Neutrophil (primary cell): ENCODE results near the gene MED12L.

Experiments
- H3K27ac ChIP-seq: fragments of 200-600 bp; sonication (generic); 2 replicates; pipeline ENCODE4 v1.5.1; 2016; ENCODE audit warnings: mild to moderate bottlenecking, moderate library complexity
- H3K27me3 ChIP-seq: fragments of 200-600 bp; sonication (generic); 2 replicates; pipeline ENCODE4 v1.6.0; 2016; ENCODE audit warnings: mild to moderate bottlenecking
- H3K36me3 ChIP-seq: fragments of 200-600 bp; sonication (generic); 2 replicates; pipeline ENCODE4 v1.5.1; 2017
- H3K4me1 ChIP-seq, 2 experiments: fragments of 200-600 bp in 1 of 2; sonication (generic) in 1 of 2; 1 replicate in 1 of 2; 2 replicates in 1 of 2; pipeline versions ENCODE4 v1.5.1 to v1.6.1; 2013 to 2016; ENCODE audit warnings: low read depth in 1 of 2, low read length in 1 of 2, mild to moderate bottlenecking in 1 of 2, moderate library complexity in 1 of 2; ENCODE audit not compliant: control insufficient read depth in 1 of 2, insufficient read depth in 1 of 2
- H3K4me3 ChIP-seq, 2 experiments: fragments of 200-600 bp in 1 of 2; sonication (generic) in 1 of 2; 1 replicate in 1 of 2; 2 replicates in 1 of 2; pipeline ENCODE4 v1.5.1; 2013 to 2016; ENCODE audit warnings: low read depth in 1 of 2, low read length in 1 of 2, mild to moderate bottlenecking in 1 of 2, moderate library complexity in 1 of 2
- H3K9me3 ChIP-seq: fragments of 200-600 bp; sonication (generic); 2 replicates; pipeline ENCODE4 v1.5.1; 2016
- TF ChIP-seq, protein P1 (sequence below): fragments of 200-600 bp; sonication (generic); IDR thresholded peaks from 2 replicates; pipeline ENCODE4 v1.5.1; 2016; ENCODE audit warnings: antibody characterized with exemption

MED12L gene

GRCh38 chr3:151305060-151305774 lies 219.8 kb downstream of the MED12L start:
- Histone ChIP-seq H3K27me3 (no peaks in the 10 kb centered on the region), H3K4me3 (no peak overlapping the region), H3K36me3 (no peaks in the 10 kb centered on the region), H3K27ac (no peak overlapping the region), H3K4me1 (no peaks in the 10 kb centered on the region), H3K9me3 (no peaks in the 10 kb centered on the region)
- TF ChIP-seq, protein P1, sequence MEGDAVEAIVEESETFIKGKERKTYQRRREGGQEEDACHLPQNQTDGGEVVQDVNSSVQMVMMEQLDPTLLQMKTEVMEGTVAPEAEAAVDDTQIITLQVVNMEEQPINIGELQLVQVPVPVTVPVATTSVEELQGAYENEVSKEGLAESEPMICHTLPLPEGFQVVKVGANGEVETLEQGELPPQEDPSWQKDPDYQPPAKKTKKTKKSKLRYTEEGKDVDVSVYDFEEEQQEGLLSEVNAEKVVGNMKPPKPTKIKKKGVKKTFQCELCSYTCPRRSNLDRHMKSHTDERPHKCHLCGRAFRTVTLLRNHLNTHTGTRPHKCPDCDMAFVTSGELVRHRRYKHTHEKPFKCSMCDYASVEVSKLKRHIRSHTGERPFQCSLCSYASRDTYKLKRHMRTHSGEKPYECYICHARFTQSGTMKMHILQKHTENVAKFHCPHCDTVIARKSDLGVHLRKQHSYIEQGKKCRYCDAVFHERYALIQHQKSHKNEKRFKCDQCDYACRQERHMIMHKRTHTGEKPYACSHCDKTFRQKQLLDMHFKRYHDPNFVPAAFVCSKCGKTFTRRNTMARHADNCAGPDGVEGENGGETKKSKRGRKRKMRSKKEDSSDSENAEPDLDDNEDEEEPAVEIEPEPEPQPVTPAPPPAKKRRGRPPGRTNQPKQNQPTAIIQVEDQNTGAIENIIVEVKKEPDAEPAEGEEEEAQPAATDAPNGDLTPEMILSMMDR: no peak

- TF ChIP-seq, protein P1: no peak
- no peaks in the 10 kb centered on the region for H3K36me3 ChIP-seq
- no peaks in the 10 kb centered on the region for H3K27me3 ChIP-seq
- H3K4me3 ChIP-seq: no peak overlapping the region
- no peak overlapping the region for H3K27ac ChIP-seq
- no peaks in the 10 kb centered on the region for H3K9me3 ChIP-seq
- H3K4me1 ChIP-seq: no peaks in the 10 kb centered on the region
Measured at GRCh38 chr3:151305775-151306151, 220.3 kb downstream of the MED12L start.

DNA sequence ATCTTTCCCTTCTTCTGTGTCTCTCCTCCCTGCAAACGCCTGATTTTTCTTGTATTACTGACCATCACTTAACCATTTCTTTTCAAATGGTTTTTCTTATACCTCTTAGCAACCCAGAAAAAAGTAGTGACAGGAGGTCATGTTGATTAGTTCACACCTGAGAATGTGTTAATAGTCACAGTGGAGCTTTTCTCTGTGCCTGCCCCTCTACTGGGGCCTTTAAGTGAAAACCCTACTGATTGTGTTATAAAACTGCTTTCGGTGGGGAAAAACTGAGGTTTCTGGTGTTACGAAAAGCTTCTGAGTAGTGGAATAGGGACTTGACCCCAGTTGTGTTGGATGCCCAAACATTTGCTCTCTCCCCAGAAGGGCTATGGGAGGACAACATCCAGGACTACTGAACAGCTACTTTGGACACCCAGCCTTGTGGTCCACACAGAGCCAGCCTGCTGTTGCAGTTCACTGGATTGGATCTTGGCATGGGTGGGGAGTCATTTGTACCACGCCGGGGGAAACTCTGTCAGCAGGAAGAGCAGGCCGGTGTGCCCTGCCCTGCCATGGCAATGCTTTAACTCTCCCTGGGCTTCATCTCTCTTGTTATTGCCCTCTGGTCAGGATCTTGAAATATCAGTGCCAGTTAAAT lies 220.8 kb downstream of the MED12L start:
- H3K4me3 ChIP-seq: no peak overlapping the region
- no peaks in the 10 kb centered on the region for H3K4me1 ChIP-seq
- no peaks in the 10 kb centered on the region for H3K27me3 ChIP-seq
- no peaks in the 10 kb centered on the region for H3K36me3 ChIP-seq
- H3K27ac ChIP-seq: no peak overlapping the region
- no peaks in the 10 kb centered on the region for H3K9me3 ChIP-seq
- TF ChIP-seq, protein P1: no peak

DNA sequence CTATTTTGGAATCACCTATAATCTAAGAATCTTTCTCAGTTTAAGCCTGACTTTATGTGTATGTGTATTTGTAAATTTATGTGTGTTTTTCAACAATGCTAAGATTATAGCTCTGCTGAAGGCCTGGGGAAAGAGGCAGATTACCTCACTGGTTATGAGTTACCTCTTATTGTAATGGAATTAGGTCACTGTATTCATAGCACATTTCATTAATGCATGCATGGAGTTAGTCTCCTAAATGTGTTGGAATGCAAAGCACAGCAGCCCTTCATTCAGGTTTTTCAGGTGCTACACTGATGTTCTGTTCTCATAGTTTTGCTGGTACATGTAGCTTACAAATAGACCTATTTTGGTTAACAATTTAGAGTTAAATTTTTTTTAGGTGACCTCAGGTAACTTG lies 221.7 kb downstream of the MED12L start:
- no peak overlapping the region for H3K4me3 ChIP-seq
- H3K36me3 ChIP-seq: no peaks in the 10 kb centered on the region
- no peak overlapping the region for H3K27ac ChIP-seq
- no peaks in the 10 kb centered on the region for H3K9me3 ChIP-seq
- H3K27me3 ChIP-seq: no peaks in the 10 kb centered on the region
- TF ChIP-seq, protein P1: no peak
- no peaks in the 10 kb centered on the region for H3K4me1 ChIP-seq

- TF ChIP-seq, protein P1: no peak
- Histone ChIP-seq H3K9me3 (no peaks in the 10 kb centered on the region), H3K36me3 (no peaks in the 10 kb centered on the region), H3K27me3 (no peaks in the 10 kb centered on the region), H3K4me1 (no peaks in the 10 kb centered on the region), H3K27ac (no peak overlapping the region), H3K4me3 (no peak overlapping the region)
Measured at GRCh38 chr3:151307583-151308488, 222.4 kb downstream of the MED12L start.
